NCI-H524 treated with DMSO at 0.1 percent for 48 hours (cell line): Measurements from ENCODE around the gene RIPK3.

Experiments used
- DNase-seq: peaks from one replicate; lab custom pipeline; 2025; lab: John Stamatoyannopoulos, UW

RIPK3 gene

DNA sequence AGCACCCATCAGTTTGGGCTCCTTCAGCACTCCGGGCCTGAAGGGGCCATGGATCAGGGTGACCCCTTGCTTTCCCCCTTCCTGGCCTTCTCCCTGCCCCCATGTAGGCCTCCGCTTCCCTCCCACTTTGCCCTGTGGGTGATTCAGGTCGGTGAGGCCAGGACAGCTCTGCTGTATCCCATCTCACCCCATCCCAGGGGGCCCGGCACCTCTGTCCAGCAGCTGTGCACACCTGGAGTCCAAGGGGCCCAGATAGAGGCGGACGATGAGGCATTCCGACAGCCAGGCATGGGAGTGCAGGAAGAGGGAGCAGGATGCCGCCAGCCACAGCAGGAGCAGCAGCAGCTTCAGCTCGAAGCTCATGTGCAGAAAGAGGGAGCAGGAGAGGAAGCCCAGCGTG lies 17.1 kb downstream of the RIPK3 start:
- DNase-seq, result no peak

GRCh38 chr14:24321212-24321975 lies 18.4 kb downstream of the RIPK3 start:
- no peak for DNase-seq

DNA sequence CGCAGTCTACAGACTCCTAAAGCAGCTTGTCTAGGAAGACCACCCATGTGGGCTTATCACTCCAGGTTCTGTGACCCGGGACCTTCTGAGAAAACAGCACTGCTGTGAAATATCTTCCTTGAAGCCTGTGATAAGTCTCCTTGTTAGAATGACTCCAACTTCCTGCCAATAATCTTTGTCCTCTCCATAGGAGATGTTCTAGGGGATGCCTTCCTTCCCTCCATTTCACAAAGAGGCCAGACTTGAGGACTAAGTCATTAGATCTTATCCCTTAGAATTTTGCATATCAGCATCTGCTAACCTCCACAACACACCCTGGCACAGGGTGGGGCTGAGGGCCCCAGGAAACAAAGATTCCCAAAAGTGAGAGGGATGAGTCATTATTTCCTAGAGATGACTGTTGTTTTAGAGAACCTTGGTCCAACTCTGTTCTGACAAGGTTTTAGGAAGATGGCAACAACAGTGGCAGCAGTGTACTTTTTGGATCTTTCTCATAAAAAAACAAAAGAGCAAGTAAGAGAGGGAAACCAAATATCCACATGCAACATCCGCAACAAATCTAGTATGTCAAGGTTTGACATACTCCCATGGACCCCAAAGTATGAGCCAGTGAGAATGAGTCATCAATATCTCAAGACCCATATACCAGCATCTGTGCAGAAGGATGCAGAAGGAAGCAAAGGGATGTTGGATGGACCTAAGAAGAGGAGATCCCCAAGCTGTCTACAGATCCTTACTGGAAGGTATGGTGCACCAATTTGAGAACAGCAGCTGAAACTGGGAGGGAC lies 22.5 kb downstream of the RIPK3 start:
- no peak for DNase-seq

DNA sequence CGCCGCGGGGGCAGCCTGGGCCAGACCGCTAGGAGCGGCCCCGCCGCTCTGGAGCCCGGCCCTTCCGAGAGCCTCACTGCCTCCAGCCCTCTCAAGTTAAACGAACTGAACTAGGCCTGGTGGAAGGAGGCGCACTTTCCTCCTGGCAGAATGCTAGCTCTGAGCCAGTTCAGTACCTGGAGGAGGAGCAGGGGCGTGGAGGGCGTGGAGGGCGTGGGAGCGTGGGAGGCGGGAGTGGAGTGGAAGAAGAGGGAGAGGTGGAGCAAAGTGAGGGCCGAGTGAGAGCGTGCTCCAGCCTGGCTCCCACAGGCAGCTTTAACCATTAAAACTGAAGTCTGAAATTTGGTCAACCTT lies 23.2 kb downstream of the RIPK3 start:
- no peak for DNase-seq

DNA sequence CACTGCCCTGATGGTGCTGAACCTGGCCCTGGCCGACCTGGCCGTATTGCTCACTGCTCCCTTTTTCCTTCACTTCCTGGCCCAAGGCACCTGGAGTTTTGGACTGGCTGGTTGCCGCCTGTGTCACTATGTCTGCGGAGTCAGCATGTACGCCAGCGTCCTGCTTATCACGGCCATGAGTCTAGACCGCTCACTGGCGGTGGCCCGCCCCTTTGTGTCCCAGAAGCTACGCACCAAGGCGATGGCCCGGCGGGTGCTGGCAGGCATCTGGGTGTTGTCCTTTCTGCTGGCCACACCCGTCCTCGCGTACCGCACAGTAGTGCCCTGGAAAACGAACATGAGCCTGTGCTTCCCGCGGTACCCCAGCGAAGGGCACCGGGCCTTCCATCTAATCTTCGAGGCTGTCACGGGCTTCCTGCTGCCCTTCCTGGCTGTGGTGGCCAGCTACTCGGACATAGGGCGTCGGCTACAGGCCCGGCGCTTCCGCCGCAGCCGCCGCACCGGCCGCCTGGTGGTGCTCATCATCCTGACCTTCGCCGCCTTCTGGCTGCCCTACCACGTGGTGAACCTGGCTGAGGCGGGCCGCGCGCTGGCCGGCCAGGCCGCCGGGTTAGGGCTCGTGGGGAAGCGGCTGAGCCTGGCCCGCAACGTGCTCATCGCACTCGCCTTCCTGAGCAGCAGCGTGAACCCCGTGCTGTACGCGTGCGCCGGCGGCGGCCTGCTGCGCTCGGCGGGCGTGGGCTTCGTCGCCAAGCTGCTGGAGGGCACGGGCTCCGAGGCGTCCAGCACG lies 23.8 kb downstream of the RIPK3 start:
- no peak for DNase-seq

- no peak for DNase-seq
These were observed 24.5 kb downstream of the RIPK3 start for GRCh38 chr14:24315243-24315806.

DNA sequence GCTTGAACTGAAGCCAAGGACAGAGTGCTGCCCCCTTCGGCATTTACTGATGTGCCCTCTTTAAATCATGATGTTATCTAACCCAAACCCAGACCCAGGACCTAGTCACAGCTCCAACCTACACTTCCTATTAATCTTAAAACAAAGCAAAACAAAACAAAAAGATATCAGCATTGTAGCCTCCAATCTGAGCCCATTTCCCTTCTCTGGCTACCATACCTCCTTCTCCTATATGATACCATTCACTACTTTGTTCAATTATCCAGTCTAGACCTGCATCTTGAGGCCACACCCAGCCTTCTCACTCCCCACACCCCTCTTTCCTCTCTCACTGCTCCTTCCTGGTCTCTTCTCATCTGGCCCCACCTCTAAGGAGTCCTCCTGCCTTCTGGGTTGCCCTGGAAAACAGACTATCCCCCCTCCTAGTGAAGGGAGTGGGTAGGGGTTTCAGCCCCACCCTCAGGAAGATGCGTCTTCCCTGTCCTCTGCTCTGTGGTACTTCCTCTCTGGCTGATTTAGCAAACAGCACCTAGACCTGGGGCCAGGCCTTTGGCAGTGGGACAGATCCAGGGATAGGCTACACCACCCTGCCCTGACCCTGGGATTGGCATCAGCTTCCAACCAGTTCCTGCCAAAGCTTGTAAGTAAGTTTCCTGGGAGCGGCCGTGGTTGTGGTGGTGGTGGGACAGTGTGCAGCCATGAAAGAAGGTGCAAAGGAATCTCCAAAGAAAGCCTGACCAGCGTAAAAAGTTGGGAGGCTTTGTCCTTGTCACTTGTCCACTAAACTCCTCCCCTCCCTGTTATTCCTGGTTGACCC lies 25.2 kb downstream of the RIPK3 start:
- no peak for DNase-seq

- DNase-seq, result no peak
These were observed 25.9 kb downstream of the RIPK3 start for GRCh38 chr14:24313913-24314312.

- no peak for DNase-seq
These were observed 26.9 kb downstream of the RIPK3 start for GRCh38 chr14:24312736-24313507.

DNA sequence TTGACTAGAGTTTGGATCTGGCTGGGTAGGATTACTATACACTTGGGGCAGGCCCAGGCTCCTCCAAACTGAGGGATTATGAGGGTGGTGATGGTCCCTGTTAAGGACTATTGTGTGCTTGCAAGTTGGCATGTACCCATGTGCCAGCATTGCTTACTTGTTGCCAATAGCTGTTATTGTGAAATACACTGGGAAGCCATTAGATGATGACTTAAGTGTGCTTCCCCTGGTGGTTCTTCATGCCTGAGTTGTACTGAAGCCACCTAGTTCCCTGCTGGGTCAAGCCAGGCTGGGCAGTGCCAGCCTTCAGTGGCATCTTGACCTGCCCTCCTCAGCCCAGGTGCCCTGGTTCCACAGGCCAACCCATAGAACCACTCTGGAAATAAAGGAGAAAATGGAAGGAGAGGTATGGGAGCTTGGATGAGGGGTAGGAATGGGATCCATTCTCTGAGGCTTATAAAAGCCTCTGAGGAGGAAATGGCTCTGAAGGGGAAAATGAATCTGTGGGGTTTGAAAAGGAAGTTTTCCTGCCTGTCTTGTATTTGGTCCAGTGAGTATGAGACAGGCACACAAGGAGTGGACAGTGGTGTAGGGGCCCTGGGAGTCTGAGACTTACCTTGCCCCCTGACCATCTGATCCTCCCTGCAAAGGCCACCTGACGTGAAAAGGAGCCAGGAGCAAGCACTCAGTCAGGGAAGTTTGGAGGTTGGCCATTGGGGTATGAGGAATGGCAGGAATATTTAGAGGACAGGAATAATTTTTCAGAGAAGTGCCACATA lies 27.8 kb downstream of the RIPK3 start:
- no peak for DNase-seq

GRCh38 chr14:24310646-24311604 lies 28.9 kb downstream of the RIPK3 start, which contains the start of gene LTB4R:
TSS of gene LTB4R (plus strand) at chr14:24311502. CDS start at chr14:24315652, 4,150 bp downstream.
- no peak for DNase-seq

DNA sequence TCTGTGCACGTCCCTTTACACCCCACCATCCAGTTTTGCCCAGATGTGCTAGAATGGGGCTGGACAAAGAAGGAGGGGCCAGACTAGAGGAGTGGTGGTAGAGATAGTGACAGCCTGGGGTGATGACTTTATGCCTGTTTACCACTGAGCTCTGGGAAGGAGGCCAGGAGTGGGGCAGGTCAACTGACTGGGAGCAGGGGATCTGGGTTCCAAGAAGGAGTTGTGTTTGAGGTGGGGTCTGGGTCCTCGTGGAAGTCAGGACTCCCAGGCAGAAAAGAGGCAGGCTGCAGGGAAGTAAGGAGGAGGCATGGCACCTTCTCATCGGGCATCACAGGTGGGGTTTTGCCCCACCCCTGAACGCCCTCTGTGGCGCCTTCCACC lies 29.5 kb downstream of the RIPK3 start:
- no peak for DNase-seq

DNA sequence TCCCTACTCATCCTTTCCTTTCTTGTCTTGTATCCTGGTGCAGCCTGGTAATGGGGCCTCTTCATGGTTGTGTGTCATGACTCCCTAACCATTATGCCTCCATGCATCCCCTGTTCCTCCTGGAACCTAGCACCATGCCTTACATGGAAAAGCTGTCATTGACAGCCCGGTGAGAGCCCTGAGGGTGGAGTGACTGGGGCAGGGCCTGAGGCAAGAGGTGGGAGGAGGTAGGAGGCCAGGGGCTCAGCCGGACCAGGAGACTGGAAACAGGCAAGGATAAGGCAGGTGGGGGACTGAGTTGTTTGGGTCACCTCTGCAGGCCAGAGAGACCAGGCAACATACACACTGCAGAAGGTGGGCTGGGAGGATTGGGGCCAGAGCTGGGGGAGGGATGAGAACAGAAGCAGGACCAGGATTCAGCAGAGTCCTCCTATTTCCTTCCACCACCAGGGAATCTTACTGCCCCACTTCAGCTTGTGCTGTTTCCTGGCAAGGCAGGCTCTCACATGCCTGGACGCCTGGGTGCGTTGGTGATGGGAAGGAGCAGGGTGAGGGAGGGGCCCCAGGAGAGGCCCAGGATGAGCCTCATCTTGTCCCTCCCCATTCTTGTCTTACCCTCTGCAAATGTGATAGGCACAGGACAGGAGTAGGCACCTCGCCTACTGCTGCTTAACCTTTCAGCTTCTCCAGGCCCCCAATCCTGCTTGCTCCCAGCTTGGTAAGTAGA lies 30.1 kb downstream of the RIPK3 start, which contains the start of gene LTB4R2:
LTB4R2 (plus strand) TSS at position 603 of the 727 bp plus-strand sequence. CDS start 525 bp downstream, outside the sequence.
- DNase-seq, result no peak

DNA sequence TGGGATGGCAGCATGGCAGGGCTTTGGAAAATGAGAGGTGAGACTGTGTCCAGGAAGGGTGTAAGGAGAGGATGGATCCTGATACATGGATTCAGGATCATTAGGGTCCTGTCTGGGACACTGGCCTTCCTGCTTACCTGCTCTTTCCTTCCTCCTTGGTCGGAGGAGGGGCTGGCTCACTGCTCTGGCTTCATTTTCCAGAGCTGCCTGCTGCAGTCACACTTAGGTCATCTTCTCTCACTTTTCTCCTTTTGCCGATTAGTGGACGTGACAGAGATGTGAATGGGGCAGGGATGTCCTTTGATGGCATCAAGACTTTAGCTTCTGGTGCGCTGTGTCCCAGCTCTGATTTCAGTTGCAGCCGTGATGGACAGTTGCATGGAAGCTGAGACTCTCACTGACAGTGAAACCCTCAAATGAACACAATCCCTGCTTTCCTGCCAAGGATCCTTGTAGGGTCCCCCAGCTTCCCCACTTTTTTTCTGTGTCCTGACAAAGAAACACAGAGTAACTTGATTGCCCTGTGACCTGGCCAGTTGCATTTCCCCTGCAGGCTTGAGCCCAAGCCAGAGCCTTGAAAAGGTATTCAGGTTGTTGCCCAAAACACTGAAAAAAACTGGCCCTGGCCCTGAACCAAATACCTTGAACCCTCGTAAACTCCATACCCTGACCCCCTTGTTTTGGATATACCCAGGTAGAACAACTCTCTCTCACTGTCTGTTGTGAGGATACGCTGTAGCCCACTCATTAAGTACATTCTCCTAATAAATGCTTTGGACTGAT lies 31.3 kb downstream of the RIPK3 start:
- no peak for DNase-seq

DNA sequence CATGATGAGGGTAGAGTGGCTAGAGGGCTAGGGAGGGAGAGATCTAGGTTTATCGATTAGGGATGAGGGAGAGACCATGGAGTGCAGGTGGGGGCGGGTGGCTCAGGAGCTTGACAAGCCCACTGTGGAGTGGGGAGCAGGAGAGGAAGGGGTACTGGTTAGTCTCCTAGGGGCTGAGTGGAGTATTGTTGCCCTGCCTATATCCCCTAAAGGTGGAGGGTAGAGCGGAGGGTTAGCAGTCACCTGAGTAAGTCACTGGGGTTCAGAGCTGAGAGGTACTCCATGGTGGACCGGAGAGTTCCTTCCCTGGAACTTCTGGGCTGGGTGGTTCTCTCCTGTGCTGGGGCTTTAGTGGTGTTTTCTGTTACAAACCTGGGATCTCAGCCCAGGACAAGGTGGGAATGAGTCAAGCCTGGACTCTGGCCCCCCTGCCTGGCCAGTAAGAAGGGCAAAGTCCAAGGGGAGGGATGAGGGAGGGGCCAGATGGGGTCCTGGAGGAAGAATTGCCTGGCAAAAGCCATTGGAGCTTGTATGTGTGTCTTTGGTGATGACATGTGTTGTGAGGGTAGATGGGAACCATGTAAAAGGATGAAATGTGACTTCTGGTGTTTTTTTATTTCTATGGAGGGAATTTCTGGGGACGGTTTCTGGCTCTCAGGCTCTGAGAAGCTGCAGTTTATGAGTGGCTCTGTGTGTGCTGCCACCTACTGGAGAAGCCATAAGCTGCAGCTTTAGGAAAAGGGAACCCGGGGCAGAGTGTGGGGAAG lies 32.0 kb downstream of the RIPK3 start, which contains the start of gene CIDEB:
CIDEB (minus strand) TSS at position 403 of the 767 bp plus-strand sequence; CDS start at position 284, 119 bp downstream.
- DNase-seq, result no peak

DNA sequence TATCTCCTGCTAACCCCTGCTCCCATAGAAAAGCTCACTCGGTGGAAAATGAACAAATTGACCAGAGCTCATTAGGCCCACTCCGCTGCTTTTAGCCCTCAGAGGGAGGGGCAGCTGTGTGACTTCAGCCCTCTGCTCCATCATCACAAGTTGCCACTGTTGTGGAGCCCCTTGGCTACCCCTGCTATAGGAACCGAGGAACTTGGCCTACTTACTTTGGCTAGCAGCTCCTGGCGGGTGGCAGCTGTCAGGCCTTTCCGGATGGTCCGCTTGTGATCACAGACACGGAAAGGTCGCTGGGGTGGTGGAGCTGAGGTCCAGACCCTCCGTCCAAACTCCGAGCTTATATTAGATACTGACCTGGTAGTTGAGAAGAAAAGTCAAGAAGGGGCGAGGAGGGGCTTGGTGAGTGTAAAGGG lies 32.6 kb downstream of the RIPK3 start:
- DNase-seq, result no peak
